ENCODE data around the gene TBC1D9B. TPM values are rescaled to one million over a fixed set of nuclear protein-coding genes. Genes with fewer than 3 reads are reported as not detected.
A peak's percentile ranks its signal among the peaks of the same experiment; 100 is the strongest.

TBC1D9B gene
- total RNA-seq (2012; rRNA removed): 64.6 and 99.6 TPM in 2 replicates

DNA sequence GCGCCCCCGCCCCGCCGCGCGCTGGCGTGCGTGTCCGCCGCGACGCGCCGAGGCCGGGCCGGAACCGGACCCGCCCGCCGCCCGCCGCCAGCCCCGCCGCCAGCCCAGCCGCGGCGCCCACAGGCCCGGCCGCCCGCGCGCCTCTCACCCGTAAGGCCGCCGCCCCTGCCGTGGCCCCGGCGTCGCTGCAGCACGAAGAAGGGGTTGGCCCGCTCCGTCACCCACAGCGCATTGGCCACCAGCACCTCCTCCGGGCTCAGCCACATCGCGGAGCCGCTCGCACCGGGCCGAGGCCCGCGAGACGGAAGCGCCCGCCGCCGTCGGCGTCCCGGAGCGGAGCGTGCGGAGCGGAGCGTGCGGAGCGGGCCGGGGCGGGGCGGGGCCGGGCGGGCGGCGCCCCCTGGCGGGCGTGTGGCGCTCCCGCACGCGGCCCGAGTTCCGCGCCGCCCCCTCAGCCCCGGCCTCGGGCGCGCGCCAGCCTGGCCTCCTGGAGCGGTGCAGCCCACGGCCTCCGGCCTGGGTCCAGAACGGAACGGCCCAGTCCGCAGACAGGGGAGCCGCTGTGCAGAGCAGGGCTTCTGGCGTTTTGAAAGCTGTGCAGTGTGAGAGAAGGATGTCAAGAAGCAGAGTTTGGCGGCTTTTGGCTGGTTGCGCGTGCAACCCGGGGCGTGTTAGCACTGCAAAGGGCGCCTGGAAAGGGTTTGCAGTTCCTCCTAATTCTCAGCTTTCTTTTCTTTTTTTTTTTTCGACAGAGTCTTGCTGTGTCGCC is at the start of gene TBC1D9B:
TSS of gene TBC1D9B (minus strand) at position 342 of the 769 bp plus-strand sequence. CDS start at position 266, 76 bp downstream.
- Histone ChIP-seq H3K9me3 (replicated peaks; ENCODE audit: low read length) (no peaks in the 10 kb centered on the region), H3K27me3 (ENCODE audit: control insufficient read depth, insufficient read depth, low read length) (no peaks in the 10 kb centered on the region), H3K36me3 (ENCODE audit: insufficient read depth, low read length) (peaks cover 29% of the 10 kb centered on the region), H3K4me3 (ENCODE audit: low read length) (peak within 1 kb of the TSS; percentile 87), H3K4me1 (ENCODE audit: control insufficient read depth, insufficient read depth, low read length) (peaks cover 11% of the 10 kb centered on the region), H3K9ac (ENCODE audit: low read depth, low read length) (peak within 1 kb of the TSS; percentile 83), H3K4me2 (ENCODE audit: low read length) (peak within 1 kb of the TSS; percentile 99)

- H3K36me3 ChIP-seq (ENCODE audit: insufficient read depth, low read length): peaks cover 4% of the 10 kb centered on the region
Observed at GRCh38 chr5:179955630-179956029, 47.9 kb upstream of the TBC1D9B start.

GRCh38 chr5:179955062-179955461 is 47.4 kb upstream of the TBC1D9B start:
- peaks cover 4% of the 10 kb centered on the region for H3K36me3 ChIP-seq (ENCODE audit: insufficient read depth, low read length)
- no peaks in the 10 kb centered on the region for H3K9me3 ChIP-seq (replicated peaks; ENCODE audit: low read length)

More at GRCh38 chr5:179955630-179956029, 47.9 kb upstream of the TBC1D9B start:
- Histone ChIP-seq H3K27me3 (ENCODE audit: control insufficient read depth, insufficient read depth, low read length) (no peaks in the 10 kb centered on the region), H3K4me1 (ENCODE audit: control insufficient read depth, insufficient read depth, low read length) (peaks cover 8% of the 10 kb centered on the region), H3K4me3 (ENCODE audit: low read length) (no peak overlapping the region), H3K9ac (ENCODE audit: low read depth, low read length) (no peak overlapping the region), H3K9me3 (replicated peaks; ENCODE audit: low read length) (no peaks in the 10 kb centered on the region), H3K4me2 (ENCODE audit: low read length) (no peak overlapping the region)

DNA sequence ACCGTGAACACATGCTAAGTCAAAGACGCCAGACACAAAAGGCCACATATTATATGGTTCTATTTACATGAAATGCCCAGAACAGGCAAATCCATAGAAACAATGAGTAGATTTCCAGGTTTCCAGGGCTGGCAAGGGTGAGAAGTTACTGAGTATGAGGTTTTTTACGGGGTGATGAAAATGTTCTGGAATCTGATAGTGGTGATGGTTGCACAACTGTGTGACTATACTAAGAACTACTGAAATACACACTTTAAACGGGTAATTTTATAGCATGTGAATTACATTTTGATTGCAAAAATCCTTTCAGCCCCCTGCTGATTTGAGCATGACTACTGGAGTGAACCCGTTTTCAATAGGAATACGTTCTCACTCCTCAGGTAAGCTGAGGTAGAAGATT is 46.7 kb upstream of the TBC1D9B start:
- Histone ChIP-seq H3K9me3 (replicated peaks; ENCODE audit: low read length) (no peaks in the 10 kb centered on the region), H3K36me3 (ENCODE audit: insufficient read depth, low read length) (peaks cover 4% of the 10 kb centered on the region), H3K4me2 (ENCODE audit: low read length) (no peak overlapping the region), H3K27me3 (ENCODE audit: control insufficient read depth, insufficient read depth, low read length) (no peaks in the 10 kb centered on the region), H3K9ac (ENCODE audit: low read depth, low read length) (no peak overlapping the region), H3K4me1 (ENCODE audit: control insufficient read depth, insufficient read depth, low read length) (peaks cover 8% of the 10 kb centered on the region), H3K4me3 (ENCODE audit: low read length) (no peak overlapping the region)

More at GRCh38 chr5:179955062-179955461, 47.4 kb upstream of the TBC1D9B start:
- Histone ChIP-seq H3K4me2 (ENCODE audit: low read length) (no peak overlapping the region), H3K4me1 (ENCODE audit: control insufficient read depth, insufficient read depth, low read length) (peaks cover 8% of the 10 kb centered on the region), H3K27me3 (ENCODE audit: control insufficient read depth, insufficient read depth, low read length) (no peaks in the 10 kb centered on the region), H3K4me3 (ENCODE audit: low read length) (no peak overlapping the region), H3K9ac (ENCODE audit: low read depth, low read length) (no peak overlapping the region)

GRCh38 chr5:179953987-179954386 is 46.3 kb upstream of the TBC1D9B start:
- Histone ChIP-seq H3K9me3 (replicated peaks; ENCODE audit: low read length) (no peaks in the 10 kb centered on the region), H3K4me1 (ENCODE audit: control insufficient read depth, insufficient read depth, low read length) (peaks cover 8% of the 10 kb centered on the region), H3K27me3 (ENCODE audit: control insufficient read depth, insufficient read depth, low read length) (no peaks in the 10 kb centered on the region), H3K36me3 (ENCODE audit: insufficient read depth, low read length) (peaks cover 4% of the 10 kb centered on the region), H3K9ac (ENCODE audit: low read depth, low read length) (no peak overlapping the region), H3K4me2 (ENCODE audit: low read length) (no peak overlapping the region), H3K4me3 (ENCODE audit: low read length) (no peak overlapping the region)

DNA sequence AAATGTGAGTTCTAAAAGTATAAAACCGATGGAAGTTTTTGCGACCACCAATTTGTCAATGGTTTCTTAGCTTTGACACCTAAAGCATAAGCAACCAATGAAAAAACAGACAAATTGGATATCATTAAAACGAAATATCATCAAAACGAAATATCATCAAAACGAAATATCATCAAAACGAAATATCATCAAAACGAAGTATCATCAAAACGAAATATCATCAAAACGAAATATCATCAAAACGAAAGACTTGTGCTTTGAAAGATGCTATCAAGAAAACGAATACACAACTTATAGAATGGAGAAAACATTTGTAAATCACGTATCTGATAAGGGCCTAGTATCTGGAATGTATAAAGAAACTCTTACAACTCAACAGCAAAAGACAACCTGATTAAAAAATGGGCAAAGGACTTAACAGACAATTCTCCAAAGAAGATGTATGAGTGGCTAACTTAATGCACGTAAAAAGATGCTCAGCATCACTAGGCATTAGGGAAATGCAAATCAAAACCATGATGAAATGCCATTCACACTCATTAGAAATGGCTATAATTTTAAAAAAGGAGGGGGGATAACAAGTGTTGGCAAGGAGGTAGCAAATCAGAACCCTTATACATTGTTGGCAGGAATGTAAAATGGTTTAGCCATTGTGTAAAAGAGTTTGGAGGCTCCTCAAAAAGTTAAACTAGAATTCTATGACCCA is 29.4 kb upstream of the TBC1D9B start:
- no peaks in the 10 kb centered on the region for H3K9me3 ChIP-seq (replicated peaks; ENCODE audit: low read length)
- H3K27me3 ChIP-seq (ENCODE audit: control insufficient read depth, insufficient read depth, low read length): no peaks in the 10 kb centered on the region
- H3K4me1 ChIP-seq (ENCODE audit: control insufficient read depth, insufficient read depth, low read length): no peaks in the 10 kb centered on the region
- H3K9ac ChIP-seq (ENCODE audit: low read depth, low read length): no peak overlapping the region
- no peaks in the 10 kb centered on the region for H3K36me3 ChIP-seq (ENCODE audit: insufficient read depth, low read length)
- no peak overlapping the region for H3K4me2 ChIP-seq (ENCODE audit: low read length)
- H3K4me3 ChIP-seq (ENCODE audit: low read length): no peak overlapping the region

DNA sequence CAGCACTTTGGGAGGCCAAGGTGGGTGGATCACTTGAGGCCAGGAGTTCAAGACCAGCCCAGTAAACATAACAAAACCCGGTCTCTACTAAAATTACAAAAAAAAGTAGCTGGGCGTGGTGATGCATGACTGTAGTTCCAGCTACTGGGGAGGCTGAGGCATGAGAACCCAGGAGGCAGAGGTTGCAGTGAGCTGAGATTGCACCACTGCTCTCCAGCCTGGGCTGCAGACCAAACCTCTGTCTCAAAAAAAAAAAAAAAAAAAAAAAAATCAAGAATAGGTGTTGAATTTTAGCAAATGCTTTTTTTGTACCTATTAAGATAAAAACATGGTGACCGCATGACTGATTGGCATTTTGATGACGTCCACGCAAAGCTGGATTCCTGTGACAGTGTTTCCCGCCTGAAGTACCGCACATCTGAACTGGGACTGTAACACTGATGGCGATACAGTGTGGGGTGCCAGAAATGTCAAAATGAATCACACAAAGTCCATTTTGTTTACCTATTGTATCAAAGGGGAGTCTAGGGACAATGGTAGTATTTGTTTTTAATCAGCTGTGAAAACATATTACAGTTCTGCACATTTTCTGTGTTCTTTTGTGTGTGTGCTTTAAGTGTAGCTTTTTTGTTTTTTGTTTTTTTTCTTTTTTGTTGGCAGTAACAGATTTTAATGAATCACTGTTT is 23.2 kb upstream of the TBC1D9B start:
- Histone ChIP-seq H3K4me3 (ENCODE audit: low read length) (no peak overlapping the region), H3K36me3 (ENCODE audit: insufficient read depth, low read length) (no peaks in the 10 kb centered on the region), H3K4me1 (ENCODE audit: control insufficient read depth, insufficient read depth, low read length) (no peaks in the 10 kb centered on the region), H3K9ac (ENCODE audit: low read depth, low read length) (no peak overlapping the region), H3K27me3 (ENCODE audit: control insufficient read depth, insufficient read depth, low read length) (no peaks in the 10 kb centered on the region), H3K9me3 (replicated peaks; ENCODE audit: low read length) (no peaks in the 10 kb centered on the region), H3K4me2 (ENCODE audit: low read length) (no peak overlapping the region)

DNA sequence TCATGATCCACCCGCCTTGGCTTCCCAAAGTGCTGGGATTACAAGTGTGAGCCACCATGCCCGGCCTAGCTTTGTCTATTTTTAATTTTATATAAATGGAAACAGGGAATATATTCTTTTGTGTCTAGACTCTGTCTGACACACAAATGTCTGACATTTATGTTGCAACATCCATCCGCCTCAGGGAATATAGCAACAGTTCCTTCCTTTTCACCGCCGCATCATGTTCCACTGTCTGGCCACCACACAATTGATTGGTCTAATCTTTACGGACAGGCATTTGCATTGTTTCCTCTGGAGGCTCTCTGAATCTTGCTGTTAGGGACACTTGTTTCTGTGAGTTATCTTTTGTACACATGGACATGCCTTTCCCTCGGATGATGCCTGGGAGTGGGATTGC is 20.1 kb upstream of the TBC1D9B start:
- H3K4me2 ChIP-seq (ENCODE audit: low read length): no peak overlapping the region
- no peak overlapping the region for H3K9ac ChIP-seq (ENCODE audit: low read depth, low read length)
- H3K36me3 ChIP-seq (ENCODE audit: insufficient read depth, low read length): no peaks in the 10 kb centered on the region
- H3K4me1 ChIP-seq (ENCODE audit: control insufficient read depth, insufficient read depth, low read length): no peaks in the 10 kb centered on the region
- H3K9me3 ChIP-seq (replicated peaks; ENCODE audit: low read length): no peaks in the 10 kb centered on the region
- no peaks in the 10 kb centered on the region for H3K27me3 ChIP-seq (ENCODE audit: control insufficient read depth, insufficient read depth, low read length)
- no peak overlapping the region for H3K4me3 ChIP-seq (ENCODE audit: low read length)

DNA sequence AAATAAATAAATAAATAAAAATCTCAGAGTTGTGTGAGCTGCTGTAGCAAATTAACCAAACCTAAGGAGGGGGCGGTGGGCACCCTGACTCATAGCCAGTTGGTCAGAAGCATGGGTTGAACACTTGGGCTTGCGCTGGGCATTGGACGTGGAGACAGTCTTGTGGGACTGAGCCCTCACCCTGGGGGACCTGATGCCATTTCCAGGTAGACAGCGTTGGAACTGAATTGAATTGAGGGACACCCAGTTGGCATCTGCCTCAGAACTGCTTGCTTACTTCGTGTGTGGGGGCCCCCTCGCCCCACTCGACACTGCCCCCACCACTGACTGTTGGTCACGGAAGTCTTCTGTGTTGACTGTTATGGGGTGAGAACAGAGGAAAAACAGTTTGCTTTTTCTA is 19.0 kb upstream of the TBC1D9B start:
- no peak overlapping the region for H3K9ac ChIP-seq (ENCODE audit: low read depth, low read length)
- no peaks in the 10 kb centered on the region for H3K36me3 ChIP-seq (ENCODE audit: insufficient read depth, low read length)
- H3K9me3 ChIP-seq (replicated peaks; ENCODE audit: low read length): no peaks in the 10 kb centered on the region
- H3K4me2 ChIP-seq (ENCODE audit: low read length): no peak overlapping the region
- no peaks in the 10 kb centered on the region for H3K4me1 ChIP-seq (ENCODE audit: control insufficient read depth, insufficient read depth, low read length)
- no peak overlapping the region for H3K4me3 ChIP-seq (ENCODE audit: low read length)
- no peaks in the 10 kb centered on the region for H3K27me3 ChIP-seq (ENCODE audit: control insufficient read depth, insufficient read depth, low read length)

- Histone ChIP-seq H3K9me3 (replicated peaks; ENCODE audit: low read length) (no peaks in the 10 kb centered on the region), H3K4me3 (ENCODE audit: low read length) (no peak overlapping the region), H3K27me3 (ENCODE audit: control insufficient read depth, insufficient read depth, low read length) (no peaks in the 10 kb centered on the region), H3K9ac (ENCODE audit: low read depth, low read length) (no peak overlapping the region), H3K36me3 (ENCODE audit: insufficient read depth, low read length) (no peaks in the 10 kb centered on the region), H3K4me2 (ENCODE audit: low read length) (no peak overlapping the region), H3K4me1 (ENCODE audit: control insufficient read depth, insufficient read depth, low read length) (no peaks in the 10 kb centered on the region)
Observed at GRCh38 chr5:179923436-179923835, 15.7 kb upstream of the TBC1D9B start.

DNA sequence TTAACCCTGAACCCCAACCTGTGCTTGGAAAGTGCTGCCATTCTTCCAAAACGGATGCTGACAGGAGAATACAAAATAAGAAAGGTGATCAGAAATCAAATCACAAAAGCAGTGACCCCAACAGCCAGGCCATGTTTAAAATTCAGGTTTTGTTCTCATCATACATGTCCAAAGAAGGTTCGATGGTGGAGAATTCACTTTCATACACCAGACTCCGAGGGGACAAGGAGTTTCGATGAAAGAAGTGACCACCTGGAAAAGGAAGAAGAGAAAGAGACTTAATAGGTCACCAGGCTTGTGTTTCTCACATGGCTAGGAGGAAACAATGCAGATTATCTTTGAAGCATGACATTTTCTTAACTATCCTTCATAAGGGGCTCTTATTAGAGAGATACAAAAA is 12.5 kb upstream of the TBC1D9B start:
- H3K36me3 ChIP-seq (ENCODE audit: insufficient read depth, low read length): no peaks in the 10 kb centered on the region
- H3K27me3 ChIP-seq (ENCODE audit: control insufficient read depth, insufficient read depth, low read length): peaks cover 7% of the 10 kb centered on the region
- H3K4me1 ChIP-seq (ENCODE audit: control insufficient read depth, insufficient read depth, low read length): no peaks in the 10 kb centered on the region
- no peaks in the 10 kb centered on the region for H3K9me3 ChIP-seq (replicated peaks; ENCODE audit: low read length)
- no peak overlapping the region for H3K4me3 ChIP-seq (ENCODE audit: low read length)
- H3K4me2 ChIP-seq (ENCODE audit: low read length): no peak overlapping the region
- no peak overlapping the region for H3K9ac ChIP-seq (ENCODE audit: low read depth, low read length)
